Body of pancreas (tissue), 4 donors: ENCODE measurements around the gene PLCG2. TPM values are rescaled to one million over a fixed set of nuclear protein-coding genes. Genes with fewer than 3 reads are reported as not detected.

Experiments
- ATAC-seq: fragments of 150-250 bp; one replicate; pipeline ENCODE4 v1.9.1; 2016
- DNase-seq, 4 donors: peaks; one replicate each; pipeline ENCODE4 v3.0.0-alpha.2; 2019
- H3K27ac ChIP-seq, 4 donors: fragments of 200-600 bp; sonication (generic); 1 replicate in 3 of 4; 2 replicates in 1 of 4; pipeline versions ENCODE4 v1.5.1 to v1.6.1; 2016 to 2019; ENCODE audit warnings: mild to moderate bottlenecking in 1 of 4, mixed read lengths in 1 of 4, moderate library complexity in 1 of 4
- H3K27me3 ChIP-seq, 2 donors: fragments of 200-600 bp; sonication (generic); one replicate each; pipeline ENCODE4 v1.6.0; 2016; ENCODE audit warnings: mild to moderate bottlenecking in 1 of 2
- H3K36me3 ChIP-seq, 2 donors: fragments of 200-600 bp; sonication (generic); replicated peaks in 1 of 2; 2 replicates each; pipeline ENCODE4 v1.5.1; 2016; ENCODE audit warnings: low read depth in 2 of 2; ENCODE audit not compliant: insufficient read depth in 1 of 2
- H3K4me1 ChIP-seq: fragments of 200-600 bp; sonication (generic); one replicate; pipeline ENCODE4 v1.6.0; 2016
- H3K4me3 ChIP-seq, 2 donors: fragments of 200-600 bp; sonication (generic); 1 replicate in 1 of 2; 2 replicates in 1 of 2; pipeline ENCODE4 v1.5.1; 2016 to 2019
- H3K9me3 ChIP-seq, 3 donors: fragments of 200-600 bp; sonication (generic); 1 replicate in 2 of 3; 2 replicates in 1 of 3; pipeline ENCODE4 v1.5.1; 2016
- POLR2A ChIP-seq, 3 donors: fragments of 450-650 bp; IDR thresholded peaks; one replicate each; pipeline ENCODE4 v1.6.1; 2016; ENCODE audit warnings: antibody characterized with exemption in 3 of 3, mild to moderate bottlenecking in 2 of 3
- WGBS, 2 donors: methylation state at CpG; one replicate each; pipeline ENCODE4 v1.1.5; 2017; 5-methylcytosine and 5-hydroxymethylcytosine counted together
- intact Hi-C: fragments of 100-400 bp; cut with DNase I; formaldehyde crosslinking; loops from one replicate; pipeline ENCODE4 v1.15.1; 2023
- total RNA-seq, 2 donors: library from RNA; depleted of rRNA; stranded (reverse); fragments of >200 nt; gene quantifications; one replicate each; pipeline ENCODE4 v1.1.0, GENCODE V29; 2016
- TF ChIP-seq, protein P1 (sequence below), 7 experiments: fragments of 450-650 bp in 4 of 7; fragments of 200-600 bp in 3 of 7; sonication (generic) in 3 of 7; IDR thresholded peaks; one replicate each; pipeline ENCODE4 v1.5.1; 2016 to 2019; ENCODE audit warnings: antibody characterized with exemption in 7 of 7

Gene PLCG2
- total RNA-seq, 2 donors from 2014 or later, result 6.7 to 9.6 TPM

DNA sequence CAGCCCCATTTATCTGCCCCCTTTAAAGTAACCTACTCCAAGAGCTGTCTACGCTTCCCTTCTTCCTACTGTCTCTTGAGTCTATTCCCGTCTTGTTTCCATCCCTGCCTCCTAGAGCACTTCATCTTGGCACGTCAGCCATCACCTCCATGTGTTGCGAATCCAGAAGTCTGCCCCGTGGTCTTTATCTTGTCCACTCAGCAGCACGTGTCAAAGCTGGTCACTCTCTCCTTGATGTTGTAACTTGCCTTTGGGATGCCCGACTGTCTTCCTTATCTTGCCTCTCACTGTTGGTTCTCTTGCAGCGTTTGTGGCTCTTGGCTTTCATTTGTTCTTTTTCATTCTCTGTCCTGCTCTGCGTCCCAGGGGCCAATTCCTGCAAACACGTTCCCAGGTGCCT is 99.4 kb downstream of the PLCG2 start:
- WGBS, 2 donors, result 68 to 69% methylated on average over 10 of the region's 10 CpGs
- no peak overlapping the region for H3K4me3 ChIP-seq
- no peak overlapping the region for H3K27ac ChIP-seq
- intact Hi-C loops, result no loop called here
- peaks cover 5% of the 10 kb centered on the region for H3K4me1 ChIP-seq
- no peak for ATAC-seq
- H3K36me3 ChIP-seq, result no peaks in the 10 kb centered on the region
- TF ChIP-seq, protein P1, sequence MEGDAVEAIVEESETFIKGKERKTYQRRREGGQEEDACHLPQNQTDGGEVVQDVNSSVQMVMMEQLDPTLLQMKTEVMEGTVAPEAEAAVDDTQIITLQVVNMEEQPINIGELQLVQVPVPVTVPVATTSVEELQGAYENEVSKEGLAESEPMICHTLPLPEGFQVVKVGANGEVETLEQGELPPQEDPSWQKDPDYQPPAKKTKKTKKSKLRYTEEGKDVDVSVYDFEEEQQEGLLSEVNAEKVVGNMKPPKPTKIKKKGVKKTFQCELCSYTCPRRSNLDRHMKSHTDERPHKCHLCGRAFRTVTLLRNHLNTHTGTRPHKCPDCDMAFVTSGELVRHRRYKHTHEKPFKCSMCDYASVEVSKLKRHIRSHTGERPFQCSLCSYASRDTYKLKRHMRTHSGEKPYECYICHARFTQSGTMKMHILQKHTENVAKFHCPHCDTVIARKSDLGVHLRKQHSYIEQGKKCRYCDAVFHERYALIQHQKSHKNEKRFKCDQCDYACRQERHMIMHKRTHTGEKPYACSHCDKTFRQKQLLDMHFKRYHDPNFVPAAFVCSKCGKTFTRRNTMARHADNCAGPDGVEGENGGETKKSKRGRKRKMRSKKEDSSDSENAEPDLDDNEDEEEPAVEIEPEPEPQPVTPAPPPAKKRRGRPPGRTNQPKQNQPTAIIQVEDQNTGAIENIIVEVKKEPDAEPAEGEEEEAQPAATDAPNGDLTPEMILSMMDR (IDR thresholded peaks at IDR 0.05), result no peak
- no peak for TF ChIP-seq POLR2A (IDR thresholded peaks at IDR 0.05)
- no peaks in the 10 kb centered on the region for H3K9me3 ChIP-seq
- DNase-seq, result no peak
- no peaks in the 10 kb centered on the region for H3K27me3 ChIP-seq

DNA sequence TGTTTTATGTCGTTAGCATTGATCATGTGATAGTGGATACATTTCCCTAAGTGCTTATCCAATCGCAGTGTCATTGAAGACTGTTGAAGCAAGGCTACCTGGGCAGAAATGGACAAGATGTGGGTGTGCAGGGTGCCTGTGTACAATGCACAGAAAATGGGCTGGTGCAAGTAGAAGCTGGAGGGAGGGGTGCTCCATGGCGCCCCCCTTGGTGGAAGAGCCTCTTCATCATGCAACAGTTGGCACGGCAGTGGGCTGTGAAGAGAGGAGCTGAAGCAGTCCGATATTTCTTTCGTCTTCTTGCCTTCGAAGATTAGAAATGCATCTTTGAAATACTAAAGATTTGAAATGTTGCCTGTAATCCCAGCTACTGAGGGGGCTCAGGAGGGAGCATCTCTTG is 100.5 kb downstream of the PLCG2 start:
- no peaks in the 10 kb centered on the region for H3K36me3 ChIP-seq
- ATAC-seq, result no peak
- intact Hi-C loops, result no loop called here
- no peaks in the 10 kb centered on the region for H3K27me3 ChIP-seq
- WGBS, 2 donors, result 60 to 77% methylated on average over 7 of the region's 7 CpGs
- TF ChIP-seq, protein P1 (IDR thresholded peaks at IDR 0.05), result no peak
- TF ChIP-seq POLR2A (IDR thresholded peaks at IDR 0.05), result no peak
- no peak overlapping the region for H3K4me3 ChIP-seq
- DNase-seq, result no peak
- no peaks in the 10 kb centered on the region for H3K4me1 ChIP-seq
- H3K9me3 ChIP-seq, result no peaks in the 10 kb centered on the region
- no peak overlapping the region for H3K27ac ChIP-seq

DNA sequence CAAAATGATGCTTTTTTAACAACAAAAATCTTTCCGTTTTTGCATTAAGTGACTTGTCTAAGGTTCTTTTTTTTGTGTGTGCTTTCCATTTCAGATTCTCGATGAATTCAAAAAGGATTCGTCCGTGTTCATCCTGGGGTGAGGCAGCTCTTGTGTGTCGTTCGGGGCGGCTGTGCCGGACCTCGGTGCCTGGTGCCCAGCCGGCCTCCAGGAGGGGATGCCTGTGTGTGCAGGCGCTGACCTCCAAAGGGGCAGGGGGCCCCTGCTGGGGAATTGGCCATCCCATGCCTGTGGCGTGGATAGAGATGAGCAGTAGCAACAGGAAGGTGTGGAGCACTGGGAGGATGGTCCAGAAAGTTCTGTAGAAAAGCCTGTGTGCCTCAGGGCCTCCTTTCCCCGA is 101.7 kb downstream of the PLCG2 start:
- Histone ChIP-seq H3K36me3 (no peaks in the 10 kb centered on the region), H3K4me3 (no peak overlapping the region), H3K27me3 (no peaks in the 10 kb centered on the region), H3K4me1 (no peaks in the 10 kb centered on the region), H3K27ac (no peak overlapping the region), H3K9me3 (no peaks in the 10 kb centered on the region)
- TF ChIP-seq, protein P1 (IDR thresholded peaks at IDR 0.05), result no peak
- no peak for TF ChIP-seq POLR2A (IDR thresholded peaks at IDR 0.05)
- intact Hi-C loops, result no loop called here
- DNase-seq (no peak), ATAC-seq (no peak)
- 67 to 72% methylated on average over 11 to 13 of the region's 13 CpGs for WGBS, 2 donors

DNA sequence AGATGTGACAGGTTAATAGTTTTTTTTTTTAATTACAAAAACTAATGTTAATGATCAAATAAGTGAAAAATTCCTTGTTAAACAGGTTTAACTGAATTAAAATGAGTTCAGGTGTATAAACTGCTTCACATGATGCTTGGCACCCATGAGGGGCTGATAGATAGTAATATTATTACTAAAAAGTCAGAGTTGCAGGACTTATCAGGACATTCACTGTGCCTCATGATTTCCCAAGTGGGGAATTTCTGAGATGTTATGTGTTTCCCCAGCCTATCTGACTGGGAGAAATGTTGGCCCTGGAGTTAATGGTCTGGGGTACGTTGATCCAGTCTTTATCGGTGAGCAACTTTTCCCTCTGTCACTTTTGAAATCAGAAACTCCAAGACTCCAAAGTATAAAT is 102.1 kb downstream of the PLCG2 start:
- no peak overlapping the region for H3K27ac ChIP-seq
- intact Hi-C loops, result no loop called here
- no peaks in the 10 kb centered on the region for H3K4me1 ChIP-seq
- H3K27me3 ChIP-seq, result no peaks in the 10 kb centered on the region
- H3K4me3 ChIP-seq, result no peak overlapping the region
- WGBS, 2 donors, result 95 to 100% methylated on average over 2 of the region's 2 CpGs
- no peaks in the 10 kb centered on the region for H3K36me3 ChIP-seq
- no peak for TF ChIP-seq POLR2A (IDR thresholded peaks at IDR 0.05)
- TF ChIP-seq, protein P1 (IDR thresholded peaks at IDR 0.05), result no peak
- H3K9me3 ChIP-seq, result no peaks in the 10 kb centered on the region
- no peak for ATAC-seq
- DNase-seq, result no peak

DNA sequence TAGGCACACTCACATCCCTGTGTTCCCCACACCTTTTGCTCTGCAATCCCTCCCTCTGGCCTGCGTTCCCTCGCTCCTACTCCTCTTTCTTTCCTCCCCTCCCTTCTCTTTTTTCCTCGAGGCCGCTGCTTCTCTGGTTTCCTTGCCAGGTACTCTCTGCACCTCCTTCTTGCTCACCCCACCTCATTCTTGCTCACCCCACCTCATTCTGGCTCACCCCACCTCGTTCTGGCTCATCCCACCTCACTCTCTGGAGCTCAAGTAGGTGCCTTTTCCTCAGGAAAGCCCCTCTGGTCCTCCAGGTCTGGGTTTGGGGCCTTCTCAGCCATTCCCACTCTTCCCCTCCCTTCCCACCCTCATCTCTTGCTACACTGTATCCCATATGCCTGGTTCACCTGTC is 103.5 kb downstream of the PLCG2 start:
- Histone ChIP-seq H3K27me3 (no peaks in the 10 kb centered on the region), H3K36me3 (no peaks in the 10 kb centered on the region), H3K9me3 (no peaks in the 10 kb centered on the region), H3K4me3 (no peak overlapping the region), H3K4me1 (no peaks in the 10 kb centered on the region), H3K27ac (no peak overlapping the region)
- 73 to 79% methylated on average over 5 of the region's 5 CpGs for WGBS, 2 donors
- no peak for DNase-seq
- intact Hi-C loops, result no loop called here
- no peak for TF ChIP-seq POLR2A (IDR thresholded peaks at IDR 0.05)
- TF ChIP-seq, protein P1 (IDR thresholded peaks at IDR 0.05), result no peak
- no peak for ATAC-seq
